ENCODE results near the gene TPM4. TPM values are rescaled to one million over a fixed set of nuclear protein-coding genes. Genes with fewer than 3 reads are reported as not detected.

TPM4 gene
- total and polyA plus RNA-seq, 2 donors (not counting 1 experiment from before 2014, with no cell fraction given) = 65.4 to 127 TPM

DNA sequence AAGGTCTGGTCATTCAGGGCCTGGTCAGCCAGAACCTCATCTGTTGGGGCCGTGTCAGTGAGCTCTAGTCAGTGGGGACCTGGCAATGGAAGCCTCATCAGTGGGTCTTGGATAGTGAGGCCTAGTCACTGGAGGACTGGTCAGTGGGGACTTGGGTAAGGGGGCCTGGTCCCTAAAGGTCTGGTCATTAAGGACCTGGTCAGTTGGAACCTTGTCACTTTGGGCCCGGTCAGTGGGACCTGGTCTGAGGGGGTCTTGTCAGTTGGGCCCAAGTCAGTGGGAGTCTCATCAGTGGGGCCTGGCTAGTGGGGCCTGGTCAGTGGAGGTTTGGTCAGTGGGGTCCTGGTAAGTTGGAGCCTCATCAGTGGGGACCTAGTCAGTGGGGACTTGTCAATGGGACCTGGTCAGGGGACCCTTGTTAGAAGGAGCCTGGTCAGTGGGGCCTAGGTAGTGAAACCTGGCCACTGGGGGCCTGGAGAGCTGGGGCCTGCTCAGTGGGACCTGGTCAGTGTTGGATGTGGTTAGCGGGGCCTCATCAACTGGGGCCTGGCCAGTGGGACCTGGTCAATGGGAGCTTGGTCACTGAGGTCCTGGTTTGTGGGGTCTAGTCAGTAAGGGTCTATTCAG is 43.7 kb upstream of the TPM4 start:
- ATAC-seq (ENCODE audit: low read depth) (no peak), DNase-seq (peak; percentile 5)
- no peak overlapping the region for H3K4me2 ChIP-seq (replicated peaks; ENCODE audit: low read depth, low read length, poor library complexity, severe bottlenecking)
- TF ChIP-seq, protein P1, sequence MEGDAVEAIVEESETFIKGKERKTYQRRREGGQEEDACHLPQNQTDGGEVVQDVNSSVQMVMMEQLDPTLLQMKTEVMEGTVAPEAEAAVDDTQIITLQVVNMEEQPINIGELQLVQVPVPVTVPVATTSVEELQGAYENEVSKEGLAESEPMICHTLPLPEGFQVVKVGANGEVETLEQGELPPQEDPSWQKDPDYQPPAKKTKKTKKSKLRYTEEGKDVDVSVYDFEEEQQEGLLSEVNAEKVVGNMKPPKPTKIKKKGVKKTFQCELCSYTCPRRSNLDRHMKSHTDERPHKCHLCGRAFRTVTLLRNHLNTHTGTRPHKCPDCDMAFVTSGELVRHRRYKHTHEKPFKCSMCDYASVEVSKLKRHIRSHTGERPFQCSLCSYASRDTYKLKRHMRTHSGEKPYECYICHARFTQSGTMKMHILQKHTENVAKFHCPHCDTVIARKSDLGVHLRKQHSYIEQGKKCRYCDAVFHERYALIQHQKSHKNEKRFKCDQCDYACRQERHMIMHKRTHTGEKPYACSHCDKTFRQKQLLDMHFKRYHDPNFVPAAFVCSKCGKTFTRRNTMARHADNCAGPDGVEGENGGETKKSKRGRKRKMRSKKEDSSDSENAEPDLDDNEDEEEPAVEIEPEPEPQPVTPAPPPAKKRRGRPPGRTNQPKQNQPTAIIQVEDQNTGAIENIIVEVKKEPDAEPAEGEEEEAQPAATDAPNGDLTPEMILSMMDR (IDR thresholded peaks at IDR 0.05) = no peak
- no peak for TF ChIP-seq EZH2 (IDR thresholded peaks at IDR 0.05; ENCODE audit: borderline replicate concordance, insufficient read depth, low read depth, low read length, poor library complexity, severe bottlenecking)
- no peaks in the 10 kb centered on the region for H3K36me3 ChIP-seq (replicated peaks in 1 of 2; ENCODE audit: control extremely low read depth in 1 of 2, control insufficient read depth in 1 of 2, extremely low read depth in 1 of 2, insufficient read depth in 2 of 2, low read length in 1 of 2)
- POLR2A ChIA-PET = no interaction called here
- no peaks in the 10 kb centered on the region for H3K9me3 ChIP-seq (ENCODE audit: control extremely low read depth in 1 of 3, control insufficient read depth in 2 of 3, insufficient read depth in 1 of 3, low read length in 2 of 3)
- WGBS (ENCODE audit: insufficient coverage) = 98% methylated on average over 3 of the region's 3 CpGs
- Mint-ChIP-seq H3K27ac (no peak overlapping the region), H3K27me3 (no peaks in the 10 kb centered on the region), H3K9me3 (ENCODE audit: insufficient read depth) (no peaks in the 10 kb centered on the region), H3K4me1 (no peaks in the 10 kb centered on the region), H3K4me3 (no peak overlapping the region)
- H2AFZ ChIP-seq (ENCODE audit: insufficient read depth, low read depth, low read length, poor library complexity, severe bottlenecking) = no peak overlapping the region
- intact Hi-C loops (cut with micrococcal nuclease) = no loop called here
- H4K20me1 ChIP-seq (ENCODE audit: control insufficient read depth, insufficient read depth, low read length, poor library complexity, severe bottlenecking) = no peaks in the 10 kb centered on the region
- no peak overlapping the region for H3K27ac ChIP-seq (ENCODE audit: low read length in 2 of 2)
- H3K9ac ChIP-seq (ENCODE audit: low read length) = no peak overlapping the region
- H3K4me3 ChIP-seq (ENCODE audit: control extremely low read depth in 1 of 5, extremely low read depth in 1 of 5, insufficient read depth in 1 of 5, low read depth in 2 of 5, low read length in 4 of 5) = no peak overlapping the region
- H3K27me3 ChIP-seq (replicated peaks in 1 of 4; ENCODE audit: control extremely low read depth in 1 of 4, control insufficient read depth in 3 of 4, insufficient read depth in 4 of 4, low read length in 3 of 4) = peaks cover 0 to 4% (median 0%) of the 10 kb centered on the region in 4 experiments
- CTCF ChIA-PET = no interaction called here
- no peaks in the 10 kb centered on the region for H3K4me1 ChIP-seq (ENCODE audit: control insufficient read depth in 2 of 2, insufficient read depth in 2 of 2, low read length in 2 of 2)
- no peaks in the 10 kb centered on the region for H3K79me2 ChIP-seq (ENCODE audit: control insufficient read depth, insufficient read depth, low read length)

GRCh38 chr19:16033136-16033530 is 43.2 kb upstream of the TPM4 start:
- ChIA-PET POLR2A (no interaction called here), CTCF (no interaction called here)
- no peak for ATAC-seq (ENCODE audit: low read depth)
- Histone ChIP-seq H3K36me3 (replicated peaks in 1 of 2; ENCODE audit: control extremely low read depth in 1 of 2, control insufficient read depth in 1 of 2, extremely low read depth in 1 of 2, insufficient read depth in 2 of 2, low read length in 1 of 2) (no peaks in the 10 kb centered on the region), H3K27me3 (replicated peaks in 1 of 4; ENCODE audit: control extremely low read depth in 1 of 4, control insufficient read depth in 3 of 4, insufficient read depth in 4 of 4, low read length in 3 of 4) (peaks cover 0 to 4% (median 0%) of the 10 kb centered on the region in 4 experiments), H3K9ac (ENCODE audit: low read length) (no peak overlapping the region), H3K4me1 (ENCODE audit: control insufficient read depth in 2 of 2, insufficient read depth in 2 of 2, low read length in 2 of 2) (no peaks in the 10 kb centered on the region), H3K79me2 (ENCODE audit: control insufficient read depth, insufficient read depth, low read length) (no peaks in the 10 kb centered on the region), H3K27ac (ENCODE audit: low read length in 2 of 2) (no peak overlapping the region), H3K4me3 (ENCODE audit: control extremely low read depth in 1 of 5, extremely low read depth in 1 of 5, insufficient read depth in 1 of 5, low read depth in 2 of 5, low read length in 4 of 5) (no peak overlapping the region), H2AFZ (ENCODE audit: insufficient read depth, low read depth, low read length, poor library complexity, severe bottlenecking) (no peak overlapping the region), H3K4me2 (replicated peaks; ENCODE audit: low read depth, low read length, poor library complexity, severe bottlenecking) (no peak overlapping the region), H4K20me1 (ENCODE audit: control insufficient read depth, insufficient read depth, low read length, poor library complexity, severe bottlenecking) (no peaks in the 10 kb centered on the region), H3K9me3 (ENCODE audit: control extremely low read depth in 1 of 3, control insufficient read depth in 2 of 3, insufficient read depth in 1 of 3, low read length in 2 of 3) (no peaks in the 10 kb centered on the region)
- no peak overlapping the region for H3K4me3 Mint-ChIP-seq
- DNase-seq = peak; percentile 13
- H3K27ac Mint-ChIP-seq = no peak overlapping the region
- H3K27me3 Mint-ChIP-seq = no peaks in the 10 kb centered on the region
- TF ChIP-seq, protein P1 (IDR thresholded peaks at IDR 0.05) = no peak
- TF ChIP-seq EZH2 (IDR thresholded peaks at IDR 0.05; ENCODE audit: borderline replicate concordance, insufficient read depth, low read depth, low read length, poor library complexity, severe bottlenecking) = no peak
- intact Hi-C loops (cut with micrococcal nuclease) = no loop called here
- no peaks in the 10 kb centered on the region for H3K4me1 Mint-ChIP-seq
- no CpG with 5 or more reads among the region's 3 CpGs for WGBS (ENCODE audit: insufficient coverage)
- no peaks in the 10 kb centered on the region for H3K9me3 Mint-ChIP-seq (ENCODE audit: insufficient read depth)
